Measurements from ENCODE around the gene SPATA19.

SPATA19 gene

DNA sequence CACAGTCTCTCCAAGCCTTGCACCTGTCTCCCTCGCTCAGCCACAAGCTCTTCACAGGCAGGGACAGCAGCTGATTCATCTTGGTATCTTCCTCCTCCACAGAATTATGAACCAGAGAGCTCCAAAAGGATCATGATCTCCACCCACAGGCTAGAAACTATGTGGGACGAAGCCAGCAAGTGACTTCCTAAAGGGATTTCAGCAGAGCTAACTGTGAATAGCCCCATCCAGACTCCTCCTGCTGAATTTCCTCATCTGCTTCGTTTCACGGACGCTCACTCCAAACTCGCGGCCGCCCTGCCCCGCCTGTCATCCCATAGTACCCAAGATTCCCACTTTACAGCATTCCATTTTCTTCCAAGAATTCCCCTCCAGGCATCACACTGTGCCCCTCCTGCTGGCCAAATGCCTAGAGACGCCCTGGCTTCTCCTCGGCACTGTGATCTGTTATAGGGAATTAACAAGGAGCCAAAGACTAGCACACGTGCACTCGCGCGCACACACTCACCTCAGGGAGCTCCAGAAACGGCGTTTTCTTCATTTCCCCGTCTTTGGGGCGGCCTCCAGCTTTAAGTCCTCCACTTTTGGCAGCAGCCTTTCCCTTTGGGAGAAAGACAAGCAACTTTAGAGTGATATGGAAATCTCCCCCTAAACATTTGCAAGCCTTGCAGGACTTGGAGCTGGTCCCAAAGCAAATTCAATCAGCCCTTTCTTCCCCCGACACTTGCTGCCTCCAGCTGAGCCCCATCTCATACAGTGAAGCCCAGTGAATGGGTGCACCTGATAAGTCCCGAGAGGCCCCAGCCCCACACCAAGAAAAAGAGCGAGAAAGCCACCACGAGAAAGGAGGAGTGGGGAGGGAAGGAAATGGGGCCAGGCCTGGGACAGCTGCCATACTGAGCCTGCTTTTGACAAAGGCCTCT, 35.5 kb downstream of the SPATA19 start:
- DNase-seq (ENCODE audit: extremely low spot score) = no peak
- TF ChIP-seq LEF1 (IDR thresholded peaks at IDR 0.05; ENCODE audit: borderline replicate concordance) = no peak
- TF ChIP-seq ARNT (IDR thresholded peaks at IDR 0.05) = no peak
- no peak for TF ChIP-seq SUZ12 (IDR thresholded peaks at IDR 0.05)
- TF ChIP-seq BHLHE40 (IDR thresholded peaks at IDR 0.05; ENCODE audit: borderline replicate concordance) = no peak
- TF ChIP-seq FOXM1 (IDR thresholded peaks at IDR 0.05; ENCODE audit: borderline replicate concordance) = no peak
- no peak for TF ChIP-seq CTBP1 (IDR thresholded peaks at IDR 0.05; ENCODE audit: borderline replicate concordance)
- TF ChIP-seq ELF4 (IDR thresholded peaks at IDR 0.05) = no peak
- TF ChIP-seq ZNF384 (IDR thresholded peaks at IDR 0.05) = no peak
- TF ChIP-seq L3MBTL2 (conservative IDR thresholded peaks at IDR 0.05) = no peak
- TF ChIP-seq FOXK2 (IDR thresholded peaks at IDR 0.05) = no peak
- TF ChIP-seq SP1 (IDR thresholded peaks at IDR 0.05) = no peak
- TF ChIP-seq TARDBP (IDR thresholded peaks at IDR 0.05) = no peak
- TF ChIP-seq FOXA1 (IDR thresholded peaks at IDR 0.05) = no peak
- TF ChIP-seq HDGF (IDR thresholded peaks at IDR 0.05; ENCODE audit: borderline replicate concordance) = no peak
- TF ChIP-seq, protein P1, sequence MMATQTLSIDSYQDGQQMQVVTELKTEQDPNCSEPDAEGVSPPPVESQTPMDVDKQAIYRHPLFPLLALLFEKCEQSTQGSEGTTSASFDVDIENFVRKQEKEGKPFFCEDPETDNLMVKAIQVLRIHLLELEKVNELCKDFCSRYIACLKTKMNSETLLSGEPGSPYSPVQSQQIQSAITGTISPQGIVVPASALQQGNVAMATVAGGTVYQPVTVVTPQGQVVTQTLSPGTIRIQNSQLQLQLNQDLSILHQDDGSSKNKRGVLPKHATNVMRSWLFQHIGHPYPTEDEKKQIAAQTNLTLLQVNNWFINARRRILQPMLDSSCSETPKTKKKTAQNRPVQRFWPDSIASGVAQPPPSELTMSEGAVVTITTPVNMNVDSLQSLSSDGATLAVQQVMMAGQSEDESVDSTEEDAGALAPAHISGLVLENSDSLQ (IDR thresholded peaks at IDR 0.05) = no peak
- TF ChIP-seq NFRKB (IDR thresholded peaks at IDR 0.05) = no peak
- CTCF ChIA-PET = no interaction called here
- POLR2A ChIA-PET = no interaction called here

- no peak for TF ChIP-seq ARNT (IDR thresholded peaks at IDR 0.05)
- no peak for TF ChIP-seq NFRKB (IDR thresholded peaks at IDR 0.05)
- TF ChIP-seq BHLHE40 (IDR thresholded peaks at IDR 0.05; ENCODE audit: borderline replicate concordance) = no peak
- TF ChIP-seq SP1 (IDR thresholded peaks at IDR 0.05) = no peak
- TF ChIP-seq FOXA1 (IDR thresholded peaks at IDR 0.05) = no peak
- TF ChIP-seq ELF4 (IDR thresholded peaks at IDR 0.05) = no peak
- no peak for TF ChIP-seq TARDBP (IDR thresholded peaks at IDR 0.05)
- no peak for TF ChIP-seq FOXM1 (IDR thresholded peaks at IDR 0.05; ENCODE audit: borderline replicate concordance)
- no peak for TF ChIP-seq FOXK2 (IDR thresholded peaks at IDR 0.05)
- no peak for TF ChIP-seq LEF1 (IDR thresholded peaks at IDR 0.05; ENCODE audit: borderline replicate concordance)
- TF ChIP-seq, protein P1 (IDR thresholded peaks at IDR 0.05) = no peak
- POLR2A ChIA-PET = no interaction called here
- CTCF ChIA-PET = interaction anchor here (1.1 kb wide), 1 partner anchor 13 kb away, joined by 4 read pairs; no protein-coding TSS in a partner anchor
- DNase-seq (ENCODE audit: extremely low spot score) = no peak
Measured at GRCh38 chr11:133808393-133809140, 36.7 kb downstream of the SPATA19 start.

- TF ChIP-seq NFRKB (IDR thresholded peaks at IDR 0.05) (no peak), FOXM1 (IDR thresholded peaks at IDR 0.05; ENCODE audit: borderline replicate concordance) (no peak)
- TF ChIP-seq, protein P1 (IDR thresholded peaks at IDR 0.05) = no peak
- CTCF ChIA-PET = no interaction called here
- DNase-seq (ENCODE audit: extremely low spot score) = no peak
- POLR2A ChIA-PET = no interaction called here
Measured at GRCh38 chr11:133803026-133803425, 42.3 kb downstream of the SPATA19 start.

DNA sequence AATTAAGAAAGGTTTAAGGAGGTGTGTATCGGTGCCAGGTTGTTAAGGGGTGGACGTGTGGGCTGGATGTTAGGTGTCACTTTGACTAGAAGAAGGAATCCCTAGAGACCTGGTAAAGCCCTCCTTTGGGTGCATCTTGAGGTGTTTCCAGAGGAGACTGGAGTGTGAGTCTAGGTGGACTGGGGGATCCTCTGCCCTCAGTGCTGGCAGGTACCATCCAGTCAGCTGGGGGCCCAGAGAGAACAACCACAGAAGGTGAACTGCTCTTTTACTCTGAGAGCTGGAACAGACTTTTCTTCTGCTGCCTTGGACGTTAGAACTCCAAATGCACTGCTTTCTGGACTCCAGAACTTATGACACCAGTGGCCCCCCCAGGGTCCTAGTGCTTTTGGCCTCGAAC, 44.0 kb downstream of the SPATA19 start:
- POLR2A ChIA-PET = no interaction called here
- CTCF ChIA-PET = no interaction called here
- no peak for DNase-seq (ENCODE audit: extremely low spot score)
- no peak for TF ChIP-seq FOXM1 (IDR thresholded peaks at IDR 0.05; ENCODE audit: borderline replicate concordance)
- TF ChIP-seq BHLHE40 (IDR thresholded peaks at IDR 0.05; ENCODE audit: borderline replicate concordance) = no peak
- no peak for TF ChIP-seq HDGF (IDR thresholded peaks at IDR 0.05; ENCODE audit: borderline replicate concordance)
- TF ChIP-seq SP1 (IDR thresholded peaks at IDR 0.05) = no peak
- no peak for TF ChIP-seq LEF1 (IDR thresholded peaks at IDR 0.05; ENCODE audit: borderline replicate concordance)
- no peak for TF ChIP-seq CTBP1 (IDR thresholded peaks at IDR 0.05; ENCODE audit: borderline replicate concordance)
- TF ChIP-seq L3MBTL2 (conservative IDR thresholded peaks at IDR 0.05) = no peak
- TF ChIP-seq ARNT (IDR thresholded peaks at IDR 0.05) = no peak
- TF ChIP-seq, protein P1 (IDR thresholded peaks at IDR 0.05) = no peak
- TF ChIP-seq NFRKB (IDR thresholded peaks at IDR 0.05) = no peak
- no peak for TF ChIP-seq FOXK2 (IDR thresholded peaks at IDR 0.05)

GRCh38 chr11:133800666-133801065, 44.6 kb downstream of the SPATA19 start:
- DNase-seq (ENCODE audit: extremely low spot score) = no peak
- POLR2A ChIA-PET = no interaction called here
- TF ChIP-seq LEF1 (IDR thresholded peaks at IDR 0.05; ENCODE audit: borderline replicate concordance) = no peak
- CTCF ChIA-PET = no interaction called here
